Hepatocyte (in vitro differentiated cells): Measurements from ENCODE around the gene NELFB. TPM values are rescaled to one million over a fixed set of nuclear protein-coding genes. Genes with fewer than 3 reads are reported as not detected.

Experiments used
- DNase-seq: peaks from one replicate; pipeline ENCODE4 v3.0.0-alpha.2; 2016; ENCODE audit warnings: low spot score
- H2AFZ ChIP-seq: fragments of 200-600 bp; sonication (generic); 2 replicates; pipeline ENCODE4 v1.6.0; 2016; ENCODE audit warnings: antibody characterized with exemption, mild to moderate bottlenecking
- H3K27ac ChIP-seq: fragments of 200-600 bp; sonication (generic); 2 replicates; pipeline ENCODE4 v1.5.1; 2016; ENCODE audit warnings: mild to moderate bottlenecking
- H3K27me3 ChIP-seq: fragments of 200-600 bp; sonication (generic); 2 replicates; pipeline ENCODE4 v1.6.1; 2016
- H3K36me3 ChIP-seq: fragments of 200-600 bp; sonication (generic); replicated peaks from 2 replicates; pipeline ENCODE4 v1.5.1; 2016; ENCODE audit warnings: low read depth; ENCODE audit not compliant: insufficient read depth
- H3K4me1 ChIP-seq: fragments of 200-600 bp; sonication (generic); 2 replicates; pipeline ENCODE4 v1.5.1; 2016; ENCODE audit warnings: mild to moderate bottlenecking, moderate library complexity; ENCODE audit not compliant: insufficient read depth
- H3K4me2 ChIP-seq: fragments of 200-600 bp; sonication (generic); 2 replicates; pipeline ENCODE4 v1.6.0; 2016
- H3K4me3 ChIP-seq: fragments of 200-600 bp; sonication (generic); 2 replicates; pipeline ENCODE4 v1.5.1; 2016; ENCODE audit warnings: mild to moderate bottlenecking
- H3K79me2 ChIP-seq: fragments of 200-600 bp; sonication (generic); 2 replicates; pipeline ENCODE4 v1.6.0; 2017; ENCODE audit warnings: mild to moderate bottlenecking
- H3K9me2 ChIP-seq: fragments of 200-600 bp; sonication (generic); replicated peaks from 2 replicates; pipeline ENCODE4 v1.6.0; 2017; ENCODE audit warnings: mild to moderate bottlenecking; ENCODE audit not compliant: insufficient read depth
- H3K9me3 ChIP-seq: fragments of 200-600 bp; sonication (generic); 2 replicates; pipeline ENCODE4 v1.5.1; 2016; ENCODE audit warnings: low read depth, mild to moderate bottlenecking
- H4K20me1 ChIP-seq: fragments of 200-600 bp; sonication (generic); 2 replicates; pipeline ENCODE4 v1.6.0; 2016; ENCODE audit warnings: mild to moderate bottlenecking; ENCODE audit not compliant: insufficient read depth, poor library complexity, severe bottlenecking
- EZH2 ChIP-seq: fragments of 200-600 bp; sonication (generic); IDR thresholded peaks from 2 replicates; pipeline ENCODE4 v1.6.1; 2016; ENCODE audit warnings: antibody characterized with exemption, mild to moderate bottlenecking, borderline replicate concordance
- EZH2phosphoT487 ChIP-seq: fragments of 200-600 bp; sonication (generic); IDR thresholded peaks from one replicate; pipeline ENCODE4 v1.6.1; 2018; ENCODE audit warnings: antibody characterized with exemption, mild to moderate bottlenecking, low read depth, moderate library complexity; ENCODE audit not compliant: unreplicated experiment, severe bottlenecking
- WGBS: methylation state at CpG from one replicate; pipeline ENCODE4 v1.1.6; 2016; ENCODE audit warnings: low lambda C conversion rate; ENCODE audit errors: missing lambda C conversion rate; 5-methylcytosine and 5-hydroxymethylcytosine counted together
- polyA plus RNA-seq: library from polyadenylated mRNA; unstranded; fragments of >200 nt; fragmentation: Nextera tagmentation; extraction: Ambion mirVana; gene quantifications from 2 replicates; pipeline ENCODE4 v1.2.1, GENCODE V29; 2016
- total RNA-seq: library from RNA; depleted of rRNA; stranded (reverse); fragments of >200 nt; gene quantifications from 2 replicates; pipeline ENCODE4 v1.2.3, GENCODE V29; 2014
- TF ChIP-seq, protein P1 (sequence below): fragments of 200-600 bp; sonication (generic); IDR thresholded peaks from 2 replicates; pipeline ENCODE4 v1.5.1; 2016; ENCODE audit warnings: antibody characterized with exemption, mild to moderate bottlenecking; ENCODE audit not compliant: poor library complexity

Gene NELFB
- total and polyA plus RNA-seq, 2 experiments from 2014 or later = 41.4 to 63.5 TPM

DNA sequence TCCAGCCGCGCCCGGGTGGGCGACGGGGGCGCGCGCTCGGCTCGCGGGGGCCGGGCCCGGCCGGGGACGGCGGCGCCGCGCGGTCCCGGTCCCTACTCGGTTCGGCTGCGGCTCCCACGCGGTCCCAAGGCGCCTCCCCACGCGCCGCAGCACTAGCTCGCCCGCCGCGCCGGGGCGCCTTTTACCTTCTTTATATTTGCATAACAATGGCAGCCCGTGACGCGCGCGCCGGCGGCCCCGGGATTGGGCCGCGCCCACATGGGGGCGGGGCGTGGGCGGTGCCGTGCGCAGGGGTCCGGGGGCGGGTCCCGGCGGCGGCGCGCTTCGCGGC, 47.0 kb downstream of the NELFB start, which contains the start of gene NRARP:
Gene NRARP (minus strand): TSS at position 154 of the 331 bp plus-strand sequence. CDS start 343 bp downstream, outside the sequence.
- no CpG with 5 or more reads among the region's 60 CpGs for WGBS
- peak within 1 kb of the TSS; percentile 73 for H2AFZ ChIP-seq
- no peaks in the 10 kb centered on the region for H3K27me3 ChIP-seq
- peak within 1 kb of the TSS; percentile 98 for H3K4me2 ChIP-seq
- H3K79me2 ChIP-seq = peaks cover 9% of the 10 kb centered on the region
- peaks cover 41% of the 10 kb centered on the region for H3K4me1 ChIP-seq
- peaks cover 3% of the 10 kb centered on the region for H4K20me1 ChIP-seq
- H3K4me3 ChIP-seq = peak within 1 kb of the TSS; percentile 68
- H3K36me3 ChIP-seq = no peaks in the 10 kb centered on the region
- H3K27ac ChIP-seq = peak within 1 kb of the TSS; percentile 79
- no peaks in the 10 kb centered on the region for H3K9me2 ChIP-seq
- TF ChIP-seq, protein P1, sequence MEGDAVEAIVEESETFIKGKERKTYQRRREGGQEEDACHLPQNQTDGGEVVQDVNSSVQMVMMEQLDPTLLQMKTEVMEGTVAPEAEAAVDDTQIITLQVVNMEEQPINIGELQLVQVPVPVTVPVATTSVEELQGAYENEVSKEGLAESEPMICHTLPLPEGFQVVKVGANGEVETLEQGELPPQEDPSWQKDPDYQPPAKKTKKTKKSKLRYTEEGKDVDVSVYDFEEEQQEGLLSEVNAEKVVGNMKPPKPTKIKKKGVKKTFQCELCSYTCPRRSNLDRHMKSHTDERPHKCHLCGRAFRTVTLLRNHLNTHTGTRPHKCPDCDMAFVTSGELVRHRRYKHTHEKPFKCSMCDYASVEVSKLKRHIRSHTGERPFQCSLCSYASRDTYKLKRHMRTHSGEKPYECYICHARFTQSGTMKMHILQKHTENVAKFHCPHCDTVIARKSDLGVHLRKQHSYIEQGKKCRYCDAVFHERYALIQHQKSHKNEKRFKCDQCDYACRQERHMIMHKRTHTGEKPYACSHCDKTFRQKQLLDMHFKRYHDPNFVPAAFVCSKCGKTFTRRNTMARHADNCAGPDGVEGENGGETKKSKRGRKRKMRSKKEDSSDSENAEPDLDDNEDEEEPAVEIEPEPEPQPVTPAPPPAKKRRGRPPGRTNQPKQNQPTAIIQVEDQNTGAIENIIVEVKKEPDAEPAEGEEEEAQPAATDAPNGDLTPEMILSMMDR = no peak
- TF ChIP-seq EZH2phosphoT487 (no peak), EZH2 (no peak)
- H3K9me3 ChIP-seq = no peaks in the 10 kb centered on the region
- DNase-seq = peak; percentile 96

DNA sequence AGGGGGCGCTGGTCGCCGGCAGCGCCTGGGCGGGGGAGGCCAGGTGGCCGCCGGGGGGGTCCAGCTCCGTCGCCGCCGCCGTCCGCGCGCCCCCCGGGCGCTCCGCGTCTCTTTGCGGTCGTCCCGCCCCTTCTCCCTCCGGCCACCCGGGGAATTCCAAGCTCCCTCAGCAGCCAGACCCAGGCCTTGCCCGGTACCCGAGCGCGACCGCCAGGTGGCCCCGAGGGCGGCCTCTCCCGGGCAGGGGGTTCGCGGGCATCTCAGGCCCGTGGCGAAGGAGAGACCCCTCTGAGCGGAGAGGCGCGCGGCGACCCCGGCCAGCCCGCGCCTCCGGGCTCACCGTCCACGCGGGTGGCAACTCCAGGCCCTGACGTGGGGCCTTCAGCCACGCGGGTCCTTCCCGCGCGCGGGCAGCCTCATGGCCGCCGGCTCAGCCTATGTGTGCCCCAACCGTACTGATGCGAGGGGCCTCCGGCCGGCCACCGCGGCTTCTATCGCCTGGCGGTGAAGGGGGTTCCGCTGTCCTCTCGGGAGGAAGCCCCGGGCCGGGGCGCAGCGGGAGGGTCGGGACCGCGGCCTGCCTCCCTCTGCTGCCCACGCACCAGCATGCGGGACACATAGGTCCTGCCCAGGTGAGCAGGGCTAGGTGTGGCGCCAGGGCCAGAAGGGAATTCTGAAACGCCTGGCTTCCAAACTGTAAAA, 47.5 kb downstream of the NELFB start:
- Histone ChIP-seq H3K27me3 (no peaks in the 10 kb centered on the region), H3K9me2 (no peaks in the 10 kb centered on the region), H3K9me3 (no peaks in the 10 kb centered on the region), H3K4me2 (peak overlapping the region; percentile 98), H3K36me3 (no peaks in the 10 kb centered on the region), H3K27ac (peak overlapping the region; percentile 79), H2AFZ (peak overlapping the region; percentile 73), H3K4me1 (peaks cover 38% of the 10 kb centered on the region), H4K20me1 (peaks cover 3% of the 10 kb centered on the region), H3K79me2 (peaks cover 9% of the 10 kb centered on the region), H3K4me3 (peak overlapping the region; percentile 49)
- 10% methylated on average over 43 of the region's 78 CpGs for WGBS
- DNase-seq = peak; percentile 50
- no peak for TF ChIP-seq EZH2
- TF ChIP-seq, protein P1 = peak; percentile 42
- no peak for TF ChIP-seq EZH2phosphoT487

DNA sequence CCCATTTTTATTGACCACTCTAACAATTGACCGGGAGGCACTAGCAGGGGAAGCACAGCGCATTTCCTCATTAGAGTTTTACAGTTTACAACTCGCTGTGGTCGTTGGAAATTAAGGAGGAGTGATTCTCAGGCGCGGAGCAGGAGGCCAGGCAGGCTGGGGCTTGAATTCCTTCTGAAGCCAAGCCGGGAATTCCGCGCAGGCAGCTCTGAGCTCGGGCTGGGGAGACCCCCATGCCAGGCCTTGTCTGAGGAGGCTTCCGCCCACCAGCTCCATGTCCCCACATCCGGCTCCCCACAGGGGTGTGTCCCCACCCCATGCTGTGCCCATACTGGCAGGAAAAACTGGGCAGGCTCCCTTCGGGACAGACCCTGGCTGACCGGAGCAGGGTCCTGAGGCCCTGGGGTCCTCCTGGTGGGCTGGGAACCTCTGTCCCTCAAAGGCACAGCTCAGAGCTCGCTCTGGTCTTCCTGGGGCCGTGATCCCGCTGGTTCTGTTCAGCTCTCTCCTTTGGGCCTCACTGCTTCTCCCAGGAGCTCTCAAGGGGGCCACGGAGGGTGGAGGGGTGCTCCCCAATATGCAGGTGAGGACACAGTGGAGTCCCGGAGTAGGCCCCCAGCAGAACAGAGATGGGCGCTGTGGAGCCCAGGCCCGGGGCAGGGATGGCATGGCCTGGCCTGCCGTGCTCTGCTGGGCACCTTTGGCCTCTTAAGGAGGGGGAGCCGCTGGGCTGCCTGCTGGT, 48.2 kb downstream of the NELFB start:
- Histone ChIP-seq H3K9me2 (no peaks in the 10 kb centered on the region), H3K79me2 (peaks cover 9% of the 10 kb centered on the region), H3K4me2 (peak overlapping the region; percentile 98), H3K9me3 (no peaks in the 10 kb centered on the region), H4K20me1 (peaks cover 3% of the 10 kb centered on the region), H3K27me3 (no peaks in the 10 kb centered on the region), H3K4me1 (peaks cover 33% of the 10 kb centered on the region), H2AFZ (peak overlapping the region; percentile 73), H3K27ac (peak overlapping the region; percentile 79), H3K4me3 (no peak overlapping the region), H3K36me3 (no peaks in the 10 kb centered on the region)
- no peak for DNase-seq
- TF ChIP-seq, protein P1 = no peak
- TF ChIP-seq EZH2 (no peak), EZH2phosphoT487 (no peak)
- 67% methylated on average over 23 of the region's 23 CpGs for WGBS
